HFFc6 (cell line): ENCODE data around the gene ARHGAP44. TPM values are rescaled to one million over a fixed set of nuclear protein-coding genes. Genes with fewer than 3 reads are reported as not detected.
A peak's percentile ranks its signal among the peaks of the same experiment; 100 is the strongest.

Experiments
- DNase-seq: peaks from one replicate; pipeline ENCODE4 v3.0.0-alpha.2; 2018
- H3K27ac Mint-ChIP-seq: 2 replicates; pipeline ENCODE4 v1.8.0; 2020; ENCODE audit warnings: mild to moderate bottlenecking, mixed read lengths
- H3K27me3 Mint-ChIP-seq: 2 replicates; pipeline ENCODE4 v1.8.0; 2021; ENCODE audit warnings: mild to moderate bottlenecking, moderate library complexity, mixed read lengths; ENCODE audit not compliant: insufficient read depth
- H3K36me3 Mint-ChIP-seq: 2 replicates; pipeline ENCODE4 v1.8.0; 2021; ENCODE audit warnings: low read depth, mixed read lengths
- H3K4me1 Mint-ChIP-seq: 2 replicates; pipeline ENCODE4 v1.8.0; 2020; ENCODE audit warnings: low read depth, mixed read lengths
- H3K4me3 Mint-ChIP-seq: 2 replicates; pipeline ENCODE4 v1.8.0; 2020; ENCODE audit warnings: mild to moderate bottlenecking, moderate library complexity, mixed read lengths
- H3K9me3 Mint-ChIP-seq: 2 replicates; pipeline ENCODE4 v1.8.0; 2020; ENCODE audit warnings: mild to moderate bottlenecking, mixed read lengths
- total RNA-seq, 6 experiments: library from RNA; stranded (reverse); fragmentation: NEBNext Ultra II Directional; extraction: Animal tissue kit (Norgen Biotek cat#: 25700); gene quantifications; 2 replicates in 1 of 6; 3 replicates in 5 of 6; pipeline ENCODE4 v1.2.3, GENCODE V29; 2021
- TF ChIP-seq, protein P1 (sequence below): fragments of 200-600 bp; sonication (generic); IDR thresholded peaks from 2 replicates; pipeline ENCODE4 v1.5.0; 2021; ENCODE audit warnings: antibody characterized with exemption, mild to moderate bottlenecking

ARHGAP44 gene
- total RNA-seq, 6 experiments from 2014 or later: 0.43 to 1.3 (median 0.68) TPM

DNA sequence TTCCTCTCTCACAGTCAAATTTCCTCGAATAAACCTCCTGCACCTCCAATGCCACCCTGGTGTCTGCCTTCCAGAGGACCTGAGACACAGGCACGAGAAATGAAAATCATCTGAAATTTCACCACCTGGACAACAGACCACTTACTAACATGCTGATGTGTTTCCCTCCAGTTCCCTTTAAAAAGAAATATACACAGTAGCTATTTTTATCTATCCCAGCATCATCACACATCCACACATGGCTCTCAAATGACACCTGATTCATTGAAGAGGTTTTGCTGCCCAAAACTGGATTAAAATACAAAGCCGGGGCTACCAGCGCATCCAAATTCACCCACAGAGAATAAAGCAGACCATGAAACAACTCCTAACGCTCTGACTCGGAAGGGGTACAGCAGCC is 214.6 kb downstream of the ARHGAP44 start:
- Mint-ChIP-seq H3K36me3 (no peaks in the 10 kb centered on the region; the same call in 1 of the 2 replicates), H3K27me3 (no peaks in the 10 kb centered on the region; the same call in 1 of the 2 replicates), H3K9me3 (no peaks in the 10 kb centered on the region), H3K4me3 (no peak overlapping the region), H3K4me1 (peaks cover 9% of the 10 kb centered on the region), H3K27ac (no peak overlapping the region)
- TF ChIP-seq, protein P1, sequence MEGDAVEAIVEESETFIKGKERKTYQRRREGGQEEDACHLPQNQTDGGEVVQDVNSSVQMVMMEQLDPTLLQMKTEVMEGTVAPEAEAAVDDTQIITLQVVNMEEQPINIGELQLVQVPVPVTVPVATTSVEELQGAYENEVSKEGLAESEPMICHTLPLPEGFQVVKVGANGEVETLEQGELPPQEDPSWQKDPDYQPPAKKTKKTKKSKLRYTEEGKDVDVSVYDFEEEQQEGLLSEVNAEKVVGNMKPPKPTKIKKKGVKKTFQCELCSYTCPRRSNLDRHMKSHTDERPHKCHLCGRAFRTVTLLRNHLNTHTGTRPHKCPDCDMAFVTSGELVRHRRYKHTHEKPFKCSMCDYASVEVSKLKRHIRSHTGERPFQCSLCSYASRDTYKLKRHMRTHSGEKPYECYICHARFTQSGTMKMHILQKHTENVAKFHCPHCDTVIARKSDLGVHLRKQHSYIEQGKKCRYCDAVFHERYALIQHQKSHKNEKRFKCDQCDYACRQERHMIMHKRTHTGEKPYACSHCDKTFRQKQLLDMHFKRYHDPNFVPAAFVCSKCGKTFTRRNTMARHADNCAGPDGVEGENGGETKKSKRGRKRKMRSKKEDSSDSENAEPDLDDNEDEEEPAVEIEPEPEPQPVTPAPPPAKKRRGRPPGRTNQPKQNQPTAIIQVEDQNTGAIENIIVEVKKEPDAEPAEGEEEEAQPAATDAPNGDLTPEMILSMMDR: no peak
- DNase-seq: no peak

DNA sequence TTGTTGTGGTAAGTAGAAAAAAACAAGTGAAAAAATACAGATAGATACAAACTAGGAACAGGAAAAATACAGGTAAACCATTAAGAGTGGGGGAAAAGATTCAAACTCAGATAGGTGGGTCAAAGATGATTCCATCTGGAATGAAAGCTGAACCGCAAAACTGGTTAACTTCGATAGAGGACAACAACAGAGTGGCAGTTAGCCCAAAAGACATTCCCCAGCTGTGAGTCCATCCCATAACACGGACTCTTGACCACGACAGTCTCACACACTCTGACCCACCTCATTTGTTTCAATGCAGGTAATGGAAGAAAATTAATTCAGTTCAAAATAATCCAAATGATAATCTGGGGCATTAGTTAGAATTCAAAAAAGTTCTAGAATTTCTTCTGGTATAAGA is 215.0 kb downstream of the ARHGAP44 start:
- no peaks in the 10 kb centered on the region; the same call in 1 of the 2 replicates for H3K27me3 Mint-ChIP-seq
- H3K27ac Mint-ChIP-seq: no peak overlapping the region
- TF ChIP-seq, protein P1: no peak
- no peak overlapping the region for H3K4me3 Mint-ChIP-seq
- no peaks in the 10 kb centered on the region for H3K9me3 Mint-ChIP-seq
- no peaks in the 10 kb centered on the region; the same call in 1 of the 2 replicates for H3K36me3 Mint-ChIP-seq
- DNase-seq: no peak
- peaks cover 9% of the 10 kb centered on the region for H3K4me1 Mint-ChIP-seq

DNA sequence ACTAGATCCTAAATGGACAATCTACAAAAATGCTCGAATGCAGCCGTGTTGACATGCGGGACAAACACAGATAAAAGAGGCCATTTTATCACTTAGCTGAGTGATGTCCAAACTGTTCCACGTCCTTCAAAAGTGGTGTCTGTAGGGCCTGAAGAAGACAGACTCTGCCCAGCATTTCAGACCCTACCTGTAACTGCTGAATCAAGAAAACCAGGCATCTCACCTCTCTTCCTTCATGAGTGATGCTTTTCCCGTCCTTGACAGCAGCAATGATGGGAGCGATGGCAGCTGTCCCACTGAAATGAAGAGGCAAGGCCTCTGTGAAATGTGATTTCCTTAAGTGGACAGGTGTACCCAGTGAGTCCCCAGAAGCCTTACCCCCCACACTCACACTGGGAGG is 216.2 kb downstream of the ARHGAP44 start:
- TF ChIP-seq, protein P1: no peak
- H3K27ac Mint-ChIP-seq: 0 out of 2 replicates have a peak overlapping the region, but pooled peaks have one; percentile 10
- no peak overlapping the region for H3K4me3 Mint-ChIP-seq
- no peak for DNase-seq
- H3K36me3 Mint-ChIP-seq: peaks cover 3% of the 10 kb centered on the region
- no peaks in the 10 kb centered on the region for H3K9me3 Mint-ChIP-seq
- no peaks in the 10 kb centered on the region; the same call in 1 of the 2 replicates for H3K27me3 Mint-ChIP-seq
- peaks cover 9% of the 10 kb centered on the region for H3K4me1 Mint-ChIP-seq

DNA sequence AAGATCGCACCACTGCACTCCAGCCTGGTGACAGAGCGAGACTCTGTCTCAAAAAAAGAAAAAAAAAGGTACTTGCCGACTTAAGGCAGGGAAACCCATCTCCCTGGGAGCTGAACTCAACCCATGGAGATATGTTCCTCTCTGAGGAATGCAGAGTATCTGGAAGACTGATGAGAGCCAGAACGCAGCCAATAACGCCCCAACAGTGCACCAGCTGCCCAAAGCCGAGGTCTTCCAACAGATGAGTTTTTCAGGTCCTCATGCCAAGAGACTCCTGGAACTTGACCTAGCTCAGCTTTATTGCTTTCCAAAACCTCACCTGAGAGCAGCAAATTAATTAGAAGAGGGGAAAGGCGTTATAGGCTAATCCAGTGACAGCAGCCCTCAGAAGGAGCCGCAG is 219.2 kb downstream of the ARHGAP44 start:
- H3K9me3 Mint-ChIP-seq: no peaks in the 10 kb centered on the region
- no peak for DNase-seq
- TF ChIP-seq, protein P1: no peak
- H3K27me3 Mint-ChIP-seq: no peaks in the 10 kb centered on the region; the same call in 1 of the 2 replicates
- no peak overlapping the region for H3K4me3 Mint-ChIP-seq
- peaks cover 9% of the 10 kb centered on the region for H3K4me1 Mint-ChIP-seq
- no peak overlapping the region for H3K27ac Mint-ChIP-seq
- H3K36me3 Mint-ChIP-seq: peaks cover 18% of the 10 kb centered on the region

DNA sequence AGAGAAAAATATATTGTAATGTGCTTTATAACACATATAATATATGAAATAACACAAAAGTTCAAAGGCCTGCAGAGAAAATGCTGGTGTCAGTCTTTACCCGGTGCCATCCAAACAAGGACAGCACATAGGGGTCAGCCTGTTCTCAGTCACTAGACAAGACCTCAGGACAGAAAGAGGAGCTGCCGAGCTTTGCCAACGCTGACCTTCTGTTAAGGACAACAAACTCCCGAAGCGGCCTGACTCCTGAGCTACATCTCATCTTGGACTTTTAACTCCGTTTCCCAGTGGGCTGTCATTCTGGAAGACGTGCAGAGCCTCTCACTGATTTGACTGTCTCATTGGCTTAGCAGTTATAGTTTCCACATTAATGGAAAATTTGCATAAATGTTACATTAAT is 221.7 kb downstream of the ARHGAP44 start:
- no peak for DNase-seq
- Mint-ChIP-seq H3K27me3 (no peaks in the 10 kb centered on the region; the same call in 1 of the 2 replicates), H3K27ac (no peak overlapping the region), H3K9me3 (no peaks in the 10 kb centered on the region), H3K36me3 (peaks cover 35% of the 10 kb centered on the region), H3K4me1 (peaks cover 16% of the 10 kb centered on the region; the same call in 1 of the 2 replicates), H3K4me3 (no peak overlapping the region)
- TF ChIP-seq, protein P1: no peak

DNA sequence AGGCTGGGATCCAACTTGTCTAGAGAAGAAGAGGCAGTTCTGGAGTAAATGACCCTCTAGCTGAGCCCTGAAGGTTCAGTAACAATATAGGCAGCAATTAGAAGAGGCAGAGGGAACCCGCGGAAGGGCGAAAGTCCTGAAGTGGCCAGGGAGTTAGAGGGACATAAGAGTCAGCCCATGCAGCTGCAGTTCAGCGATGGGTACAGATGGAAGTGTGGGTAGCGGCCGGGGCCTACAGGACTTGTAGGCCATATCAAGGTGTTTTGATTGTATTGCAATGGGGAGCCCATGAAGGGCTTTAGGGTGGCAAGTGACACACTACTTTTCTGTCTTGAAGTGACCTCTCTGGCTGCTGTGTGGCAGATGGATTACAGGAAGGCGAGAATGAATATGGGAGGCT is 225.5 kb downstream of the ARHGAP44 start:
- peaks cover 40% of the 10 kb centered on the region for H3K4me1 Mint-ChIP-seq
- H3K27ac Mint-ChIP-seq: no peak overlapping the region
- no peak overlapping the region for H3K4me3 Mint-ChIP-seq
- H3K9me3 Mint-ChIP-seq: no peaks in the 10 kb centered on the region
- no peaks in the 10 kb centered on the region for H3K27me3 Mint-ChIP-seq
- TF ChIP-seq, protein P1: no peak
- DNase-seq: no peak
- peaks cover 40% of the 10 kb centered on the region for H3K36me3 Mint-ChIP-seq
